Activated CD4-positive, CD25-positive, alpha-beta regulatory T cell treated with anti-CD3 and anti-CD28 coated beads, Interleukin-2, amount 50 U/mL, for 16 hours (primary cell): Measurements from ENCODE around the gene RNF112.

Source experiments
- DNase-seq: peaks from one replicate; pipeline ENCODE4 v3.0.0-alpha.2; 2020; ENCODE audit warnings: low read depth, low spot score

RNF112 gene

GRCh38 chr17:19387921-19388521, 23.0 kb upstream of the RNF112 start:
- no peak for DNase-seq

GRCh38 chr17:19388791-19389785, 21.9 kb upstream of the RNF112 start:
- no peak for DNase-seq

DNA sequence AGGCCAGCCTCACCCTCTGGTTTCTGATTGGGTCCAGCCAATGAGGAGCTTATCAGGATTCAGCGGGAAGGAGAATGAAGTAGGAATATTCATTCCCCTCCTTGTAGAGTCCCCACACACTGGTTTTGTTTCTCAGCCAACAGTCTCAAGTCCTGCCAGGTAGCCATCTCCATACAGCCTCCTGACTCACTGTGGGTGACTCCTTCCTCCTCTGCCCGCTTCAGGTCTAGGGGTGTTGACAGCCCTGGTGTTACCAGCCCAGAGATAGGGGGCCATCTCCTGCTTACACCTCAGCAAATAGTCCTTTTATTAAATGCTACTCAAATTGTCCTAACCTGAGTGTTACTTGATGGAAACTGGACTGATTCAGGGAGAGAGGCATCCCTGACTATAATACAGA, 20.1 kb upstream of the RNF112 start:
- DNase-seq = no peak

DNA sequence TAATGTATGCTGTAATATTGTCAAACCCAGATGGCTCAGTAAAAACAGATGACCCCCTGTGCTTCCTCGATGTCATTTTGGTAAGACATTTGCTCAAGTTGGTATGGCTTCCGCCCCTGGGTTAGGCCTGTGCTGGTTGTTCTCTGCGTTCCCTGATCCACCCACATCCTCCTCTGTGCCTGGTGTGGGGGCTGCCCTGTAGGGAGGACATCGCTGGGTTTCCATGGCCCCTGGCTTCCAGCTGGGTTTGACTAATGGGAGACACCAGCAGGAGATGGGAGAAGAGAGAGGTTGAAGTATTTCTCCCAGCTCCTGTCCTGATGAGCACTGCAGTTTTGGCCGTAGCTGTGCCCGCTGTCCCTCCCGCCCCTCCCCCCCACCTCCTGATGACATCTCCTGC, 19.6 kb upstream of the RNF112 start:
- no peak for DNase-seq

DNA sequence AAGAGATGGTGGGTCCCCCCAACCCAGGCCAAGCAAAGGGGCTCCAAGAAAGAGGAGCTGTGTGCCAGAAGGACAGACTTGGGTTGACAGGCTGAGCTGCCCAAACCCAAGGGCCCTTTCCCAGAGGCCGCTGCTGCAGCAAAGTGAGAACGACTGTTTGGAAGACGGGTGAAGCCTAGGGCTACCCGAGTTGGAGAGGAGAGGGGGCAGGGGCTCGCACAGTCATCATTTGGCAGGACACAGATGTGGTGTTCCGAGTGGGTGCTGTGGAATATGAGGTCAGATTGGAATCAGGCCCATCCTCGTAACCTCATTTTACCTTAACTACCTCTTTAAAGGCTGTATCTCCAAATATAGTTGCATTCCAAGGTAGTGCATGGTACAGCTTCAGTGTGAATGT, 18.7 kb upstream of the RNF112 start:
- no peak for DNase-seq

- DNase-seq = no peak
Measured at GRCh38 chr17:19397556-19398041, 13.4 kb upstream of the RNF112 start.

GRCh38 chr17:19398301-19399181, 12.5 kb upstream of the RNF112 start:
- DNase-seq = no peak

- no peak for DNase-seq
Measured at GRCh38 chr17:19399750-19400450, 11.1 kb upstream of the RNF112 start.

DNA sequence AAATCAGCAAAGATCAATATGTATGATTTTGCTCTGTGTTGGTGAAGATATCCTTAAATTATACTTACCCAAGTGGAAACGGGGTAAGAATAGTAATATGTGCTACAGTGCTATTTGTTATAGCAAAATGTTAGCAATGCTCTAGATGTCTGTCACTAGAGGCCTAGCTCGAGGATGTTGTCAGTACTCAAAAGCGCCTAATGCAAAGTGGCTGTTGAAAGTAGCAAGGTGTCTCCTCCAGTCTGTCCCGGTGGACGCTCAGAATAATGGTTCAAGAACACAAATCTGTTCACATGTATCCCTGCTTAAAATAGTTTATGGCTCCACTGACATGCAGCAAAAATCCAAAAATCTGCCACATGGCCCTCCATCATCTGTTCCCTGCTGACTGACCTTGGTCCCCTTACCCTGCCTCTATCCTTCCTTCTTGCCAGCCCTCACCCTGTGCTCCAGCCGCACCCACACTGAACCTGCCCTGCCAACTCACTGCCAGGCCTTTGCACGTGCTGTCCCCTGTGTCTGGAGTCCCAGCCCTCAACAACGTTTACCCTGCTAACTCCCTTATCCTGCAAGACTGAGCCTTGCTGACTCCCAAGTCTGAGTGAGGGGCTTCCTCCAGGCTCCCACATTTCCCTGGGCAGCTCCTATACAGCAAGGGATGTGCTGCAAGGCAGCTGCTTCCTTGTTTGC, 9.6 kb upstream of the RNF112 start:
- no peak for DNase-seq

DNA sequence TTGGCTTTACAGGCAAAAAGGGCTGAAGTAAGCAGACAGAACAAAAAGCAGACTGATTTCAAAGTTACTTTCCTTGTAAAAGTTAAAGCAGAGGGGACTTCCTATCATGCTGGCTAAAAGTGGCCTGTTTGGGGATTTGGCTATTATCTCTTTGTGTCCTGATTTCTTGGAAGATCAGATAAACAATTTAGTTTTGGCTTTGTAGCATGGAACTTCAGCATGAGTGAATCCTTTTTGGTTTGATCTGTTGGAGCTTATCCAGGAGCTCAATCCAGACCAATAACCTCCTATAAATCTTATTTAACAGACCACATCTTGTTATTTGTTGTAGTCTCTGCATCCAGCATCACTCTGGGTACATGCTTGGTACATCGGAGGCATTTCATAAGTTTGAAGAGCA, 8.9 kb upstream of the RNF112 start:
- DNase-seq = no peak

DNA sequence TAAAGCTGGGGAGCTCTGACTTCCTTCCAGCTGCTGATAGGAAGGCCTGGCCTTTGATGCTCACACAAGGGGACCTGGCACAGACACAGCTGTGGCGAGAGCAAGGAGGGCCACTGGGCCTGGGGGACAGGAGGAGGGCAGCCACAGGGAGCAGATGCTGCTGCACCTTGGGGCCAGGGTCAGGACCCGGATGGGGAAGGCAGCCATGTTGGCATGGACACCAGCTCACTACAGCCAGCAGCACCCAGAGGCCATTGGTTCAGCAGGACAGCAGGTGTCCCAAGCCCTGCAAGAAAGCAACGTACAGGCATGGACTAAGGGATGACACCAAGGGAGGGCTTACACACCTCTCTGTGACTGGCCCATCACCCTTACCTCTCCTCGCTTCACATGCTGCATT, 8.0 kb upstream of the RNF112 start:
- DNase-seq = no peak

DNA sequence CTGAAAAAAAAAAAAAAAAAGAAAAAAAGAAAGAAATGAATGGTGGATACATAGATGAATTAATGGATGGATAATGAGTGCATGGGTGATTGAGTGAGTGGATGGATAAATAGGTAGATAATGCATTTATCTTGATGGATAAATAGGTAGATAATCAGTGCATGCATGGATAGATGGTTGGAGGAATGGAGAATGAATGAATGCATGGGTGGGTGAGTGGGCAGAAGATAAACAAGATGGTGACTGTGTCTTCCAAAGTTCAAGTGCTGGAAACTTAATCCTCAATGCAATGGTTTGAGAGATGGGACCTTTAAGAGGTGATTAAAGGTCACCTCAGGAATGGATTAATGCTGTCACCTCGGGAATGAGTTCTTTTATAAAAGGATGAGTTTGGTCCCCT, 6.8 kb upstream of the RNF112 start:
- no peak for DNase-seq

GRCh38 chr17:19405114-19405513, 5.9 kb upstream of the RNF112 start:
- DNase-seq = no peak

- no peak for DNase-seq
Measured at GRCh38 chr17:19407601-19408345, 3.3 kb upstream of the RNF112 start.

- no peak for DNase-seq
Measured at GRCh38 chr17:19408346-19408710, 2.7 kb upstream of the RNF112 start.

GRCh38 chr17:19409066-19409465, 2.0 kb upstream of the RNF112 start:
- no peak for DNase-seq

GRCh38 chr17:19409509-19409908, 1.5 kb upstream of the RNF112 start:
- DNase-seq = no peak

DNA sequence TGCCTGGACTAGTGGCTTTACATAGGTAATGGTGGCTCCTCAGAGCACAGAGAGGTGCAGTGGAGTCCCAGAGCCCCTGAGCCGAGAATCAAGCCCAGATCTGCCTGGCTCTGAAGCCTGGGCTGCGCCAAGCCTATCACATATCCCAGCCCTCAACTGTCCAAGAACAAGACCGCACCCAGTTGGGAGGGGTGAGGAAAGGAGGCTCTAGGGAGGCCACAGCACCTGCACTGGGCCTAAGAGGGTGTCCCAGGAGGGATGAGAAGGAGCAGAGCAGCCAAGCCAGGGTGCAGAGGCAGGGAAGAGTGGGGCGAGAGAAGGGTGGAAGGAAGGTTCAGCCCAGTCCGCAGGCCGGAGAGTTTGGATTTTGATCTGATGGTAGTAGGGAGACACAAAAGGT, 941 bp upstream of the RNF112 start:
- DNase-seq = no peak

DNA sequence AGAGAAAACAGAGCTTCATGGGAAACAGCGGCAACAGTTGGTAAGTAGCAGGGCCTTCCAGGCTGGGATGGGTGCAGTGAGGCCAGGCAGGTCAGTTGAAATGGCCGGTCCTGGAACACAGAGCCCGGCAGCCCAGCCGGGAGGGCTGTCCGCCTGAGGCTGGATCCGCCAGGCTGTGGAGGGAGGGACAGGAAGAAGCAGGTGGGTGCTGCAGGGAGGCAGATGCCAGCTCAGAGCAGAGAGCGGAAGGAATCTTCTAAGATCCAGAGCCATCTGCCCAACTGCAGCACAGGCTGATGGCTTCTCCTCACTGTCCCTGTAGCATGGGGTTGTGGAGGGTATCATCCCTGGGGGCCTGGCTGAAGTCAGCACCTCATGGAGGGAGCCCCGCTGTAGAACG, 599 bp downstream of the RNF112 start:
- DNase-seq = no peak

GRCh38 chr17:19412510-19412909, 1.5 kb downstream of the RNF112 start:
- no peak for DNase-seq
